ENCODE results near the gene KIR2DL4. TPM values are rescaled to one million over a fixed set of nuclear protein-coding genes. Genes with fewer than 3 reads are reported as not detected.
"Not testable (repeated sequence)": the region's sequence is repeated elsewhere in the genome, so short reads cannot be mapped to it uniquely, and the experiment has no call there.

Gene KIR2DL4

GRCh38 chr19:54863459-54863858 lies 60.0 kb downstream of the KIR2DL4 start:
- not testable (repeated sequence) for H2BK12ac ChIP-seq (ENCODE audit: low read length); H2BK15ac ChIP-seq (ENCODE audit: low read length); H3K9ac ChIP-seq (ENCODE audit: low read depth, low read length, poor library complexity); H2AK5ac ChIP-seq (ENCODE audit: low read depth, low read length); H3K27me3 ChIP-seq (ENCODE audit: control insufficient read depth in 3 of 3, insufficient read depth in 3 of 3, low read depth in 1 of 3, low read length in 3 of 3); H2BK5ac ChIP-seq (ENCODE audit: low read length); H3K14ac ChIP-seq (ENCODE audit: low read length); H2AFZ ChIP-seq (ENCODE audit: low read length); H3K27ac ChIP-seq (replicated peaks; ENCODE audit: low read length); H3K4me3 ChIP-seq (ENCODE audit: low read length in 2 of 2); H3K79me1 ChIP-seq (ENCODE audit: low read depth, low read length); H3K36me3 ChIP-seq (replicated peaks in 1 of 2; ENCODE audit: control insufficient read depth in 2 of 2, insufficient read depth in 2 of 2, low read length in 2 of 2); H3K4me1 ChIP-seq (ENCODE audit: control insufficient read depth in 2 of 2, insufficient read depth in 1 of 2, low read depth in 1 of 2, low read length in 2 of 2); H3K4me2 ChIP-seq (ENCODE audit: insufficient read depth, low read length, poor library complexity, severe bottlenecking); DNase-seq (ENCODE audit: low spot score); H4K8ac ChIP-seq (ENCODE audit: low read depth, low read length); H3K23ac ChIP-seq (ENCODE audit: low read depth, low read length, poor library complexity); H3K4ac ChIP-seq (ENCODE audit: low read length); H4K91ac ChIP-seq (ENCODE audit: low read depth, low read length, poor library complexity); H3K9me3 ChIP-seq (replicated peaks in 1 of 2; ENCODE audit: control insufficient read depth in 2 of 2, insufficient read depth in 1 of 2, low read depth in 1 of 2, low read length in 2 of 2); H2BK120ac ChIP-seq (ENCODE audit: low read depth, low read length); H3K18ac ChIP-seq (ENCODE audit: low read length)
- WGBS, 2 donors (ENCODE audit: extremely low coverage in 2 of 2, insufficient read length in 2 of 2, insufficient replicate concordance in 1 of 2), result no CpG with 5 or more reads among the region's 3 CpGs

Small RNA genes within 50 kb of the gene (small RNA-seq; reads per million reads assigned to genes)
- not detected for gene KIR3DP1 (ENCODE audit: insufficient read depth)
